Keratinocyte (primary cell): ENCODE results near the gene FAM170B. TPM values are rescaled to one million over a fixed set of nuclear protein-coding genes. Genes with fewer than 3 reads are reported as not detected.

Experiments
- DNase-seq: peaks from one replicate; pipeline ENCODE4 v3.0.0-alpha.2; 2011; ENCODE audit warnings: low read depth, missing footprints, low spot score
- FAIRE-seq: peaks from 2 replicates; lab custom pipeline; 2011; peaks lifted over from hg19 to GRCh38; lab: Jason Lieb, UNC
- H2AFZ ChIP-seq: 2 replicates; pipeline ENCODE4 v1.6.0; 2012; ENCODE audit warnings: low read length, control low read depth, inconsistent platforms; ENCODE audit not compliant: control insufficient read depth
- H3K27ac ChIP-seq: 2 replicates; pipeline ENCODE4 v1.5.1; 2011; ENCODE audit warnings: low read length; ENCODE audit not compliant: control insufficient read depth, insufficient read depth
- H3K27me3 ChIP-seq: 3 replicates; pipeline ENCODE4 v1.6.0; 2011; ENCODE audit warnings: low read length; ENCODE audit not compliant: control insufficient read depth, insufficient read depth; ENCODE audit errors: extremely low read depth
- H3K36me3 ChIP-seq, 2 experiments: 2 replicates in 1 of 2; 3 replicates in 1 of 2; pipeline ENCODE4 v1.5.1; 2011; ENCODE audit warnings: low read length in 2 of 2, mild to moderate bottlenecking in 1 of 2; ENCODE audit not compliant: control insufficient read depth in 2 of 2, insufficient read depth in 2 of 2; ENCODE audit errors: extremely low read depth in 1 of 2
- H3K4me1 ChIP-seq: 3 replicates; pipeline ENCODE4 v1.5.1; 2011; ENCODE audit warnings: low read length; ENCODE audit not compliant: control insufficient read depth, insufficient read depth; ENCODE audit errors: extremely low read depth
- H3K4me2 ChIP-seq: 3 replicates; pipeline ENCODE4 v1.6.0; 2011; ENCODE audit warnings: low read depth, low read length; ENCODE audit not compliant: control insufficient read depth, insufficient read depth; ENCODE audit errors: extremely low read depth
- H3K4me3 ChIP-seq, 3 experiments: fragments of 200-600 bp in 1 of 3; sonication (generic) in 1 of 3; 2 replicates in 2 of 3; 3 replicates in 1 of 3; pipeline ENCODE4 v1.5.1; 2011 to 2016; ENCODE audit warnings: low read length in 3 of 3, mild to moderate bottlenecking in 3 of 3, control low read depth in 2 of 3, inconsistent platforms in 1 of 3, low read depth in 1 of 3, mixed read lengths in 1 of 3, mixed run types in 1 of 3, moderate library complexity in 1 of 3; ENCODE audit not compliant: control insufficient read depth in 2 of 3, insufficient read depth in 2 of 3; ENCODE audit errors: extremely low read depth in 1 of 3
- H3K79me2 ChIP-seq: 2 replicates; pipeline ENCODE4 v1.6.0; 2012; ENCODE audit warnings: low read length; ENCODE audit not compliant: control insufficient read depth, insufficient read depth
- H3K9ac ChIP-seq: 3 replicates; pipeline ENCODE4 v1.6.0; 2011; ENCODE audit warnings: low read length; ENCODE audit not compliant: control insufficient read depth, insufficient read depth; ENCODE audit errors: extremely low read depth
- H3K9me1 ChIP-seq: 3 replicates; pipeline ENCODE4 v1.6.0; 2011; ENCODE audit warnings: low read length; ENCODE audit not compliant: control insufficient read depth, insufficient read depth; ENCODE audit errors: extremely low read depth
- H3K9me3 ChIP-seq: 2 replicates; pipeline ENCODE4 v1.5.1; 2012; ENCODE audit warnings: low read depth, low read length; ENCODE audit not compliant: control insufficient read depth
- H4K20me1 ChIP-seq: 3 replicates; pipeline ENCODE4 v1.6.0; 2011; ENCODE audit warnings: low read length; ENCODE audit not compliant: control insufficient read depth, insufficient read depth; ENCODE audit errors: extremely low read depth
- CTCF ChIP-seq, 3 experiments: IDR thresholded peaks in 1 of 3; conservative IDR thresholded peaks in 1 of 3; optimal IDR thresholded peaks in 1 of 3; 2 replicates in 2 of 3; 3 replicates in 1 of 3; pipeline versions ENCODE3 to v1.5.1; 2011; ENCODE audit warnings: low read length in 3 of 3, mild to moderate bottlenecking in 3 of 3, moderate library complexity in 2 of 3, control low read depth in 1 of 3, inconsistent platforms in 1 of 3; ENCODE audit not compliant: insufficient read depth in 2 of 3; ENCODE audit errors: extremely low read depth in 1 of 3
- EZH2 ChIP-seq: IDR thresholded peaks from one replicate; pipeline ENCODE4 v1.6.1; 2012; ENCODE audit warnings: inconsistent platforms, mild to moderate bottlenecking, low read length, moderate library complexity
- dilution Hi-C: fragments of 300-500 bp; cut with MboI; formaldehyde crosslinking; loops from one replicate; pipeline ENCODE4 v1.7.0; 2020; ENCODE audit warnings: low sequenced_read_pairs; ENCODE audit not compliant: extremely low pct_ligation_motif_present
- polyA plus RNA-seq, 5 experiments: library from polyadenylated mRNA; depleted of rRNA in 3 of 5; stranded (reverse) in 3 of 5; stranded (forward) in 1 of 5; unstranded in 1 of 5; fragments of >200 nt; gene quantifications; 1 replicate in 1 of 5; 2 replicates in 3 of 5; 3 replicates in 1 of 5; pipeline versions ENCODE4 v1.2.1 to v1.2.3, GENCODE V29; 2011 to 2012; ENCODE audit warnings: missing spikeins in 2 of 5, low read depth in 1 of 5, low replicate concordance in 1 of 5

Gene FAM170B
- polyA plus RNA-seq, 1 donor (not counting 4 experiments of a cell fraction or from before 2014, with no cell fraction given), result not detected

- Histone ChIP-seq H3K9me1 (no peaks in the 10 kb centered on the region), H3K4me3 (no peak overlapping the region), H3K36me3 (no peaks in the 10 kb centered on the region), H2AFZ (no peak overlapping the region), H3K79me2 (no peaks in the 10 kb centered on the region), H4K20me1 (no peaks in the 10 kb centered on the region), H3K4me2 (no peak overlapping the region), H3K4me1 (no peaks in the 10 kb centered on the region), H3K27ac (no peak overlapping the region), H3K9me3 (no peaks in the 10 kb centered on the region), H3K9ac (no peak overlapping the region), H3K27me3 (peaks cover 39% of the 10 kb centered on the region)
- TF ChIP-seq CTCF (optimal IDR thresholded peaks at IDR 0.05 in 1 of 3, IDR thresholded peaks at IDR 0.05 in 1 of 3, conservative IDR thresholded peaks at IDR 0.05 in 1 of 3; ENCODE audit: extremely low read depth in 1 of 3, insufficient read depth in 2 of 3, low read length in 3 of 3) (no peak), EZH2 (no peak)
- DNase-seq (no peak), FAIRE-seq (no peak)
- dilution Hi-C loops, result no loop called here
These were observed 21.7 kb downstream of the FAM170B start for GRCh38 chr10:49112098-49112497.

- H3K4me1 ChIP-seq, result no peaks in the 10 kb centered on the region
- H3K36me3 ChIP-seq, result no peaks in the 10 kb centered on the region
- H3K79me2 ChIP-seq, result no peaks in the 10 kb centered on the region
- FAIRE-seq (no peak), DNase-seq (no peak)
- peaks cover 33% of the 10 kb centered on the region for H3K27me3 ChIP-seq
- no peak overlapping the region for H3K9ac ChIP-seq
- no peaks in the 10 kb centered on the region for H3K9me3 ChIP-seq
- TF ChIP-seq EZH2, result no peak
- TF ChIP-seq CTCF (optimal IDR thresholded peaks at IDR 0.05 in 1 of 3, IDR thresholded peaks at IDR 0.05 in 1 of 3, conservative IDR thresholded peaks at IDR 0.05 in 1 of 3; ENCODE audit: extremely low read depth in 1 of 3, insufficient read depth in 2 of 3, low read length in 3 of 3), result no peak
- no peak overlapping the region for H3K4me2 ChIP-seq
- no peak overlapping the region for H3K27ac ChIP-seq
- no peak overlapping the region for H3K4me3 ChIP-seq
- dilution Hi-C loops, result no loop called here
- H2AFZ ChIP-seq, result no peak overlapping the region
- no peaks in the 10 kb centered on the region for H4K20me1 ChIP-seq
- no peaks in the 10 kb centered on the region for H3K9me1 ChIP-seq
These were observed 22.5 kb downstream of the FAM170B start for GRCh38 chr10:49111320-49111698.
